H1 (cell line): Measurements from ENCODE around the gene HNF1B. TPM values are rescaled to one million over a fixed set of nuclear protein-coding genes. Genes with fewer than 3 reads are reported as not detected.

ENCODE experiments used
- GABPA ChIP-seq: IDR thresholded peaks from 2 replicates; pipeline ENCODE4 v1.6.1; 2011; ENCODE audit warnings: mild to moderate bottlenecking, low read length, moderate library complexity, borderline replicate concordance; ENCODE audit not compliant: insufficient read depth
- HDAC2 ChIP-seq, 2 experiments: fragments of 300-600 bp in 1 of 2; sonication (generic) in 1 of 2; IDR thresholded peaks; 2 replicates each; pipeline ENCODE4 v1.6.1; 2011 to 2012; ENCODE audit warnings: low read depth in 2 of 2, low read length in 2 of 2, mild to moderate bottlenecking in 2 of 2, moderate library complexity in 2 of 2, borderline replicate concordance in 1 of 2, inconsistent platforms in 1 of 2
- KDM5A ChIP-seq: fragments of 200-600 bp; IDR thresholded peaks from 2 replicates; pipeline ENCODE4 v1.7.1; 2012; ENCODE audit warnings: mild to moderate bottlenecking, low read length, inconsistent platforms, mixed read lengths
- POU5F1 ChIP-seq: IDR thresholded peaks from 2 replicates; pipeline ENCODE4 v1.6.1; 2011; ENCODE audit warnings: low read depth, mild to moderate bottlenecking, low read length, moderate library complexity
- SIN3A ChIP-seq, 2 experiments: IDR thresholded peaks in 1 of 2; conservative IDR thresholded peaks in 1 of 2; 2 replicates each; pipeline ENCODE4 v1.6.1; 2011 to 2012; ENCODE audit warnings: low read length in 2 of 2, improper control_type of control experiment in 1 of 2, low read depth in 1 of 2, mild to moderate bottlenecking in 1 of 2
- SRF ChIP-seq: IDR thresholded peaks from 2 replicates; pipeline ENCODE4 v1.6.1; 2011; ENCODE audit warnings: mild to moderate bottlenecking, low read depth, low read length, moderate library complexity
- TAF7 ChIP-seq: optimal IDR thresholded peaks from 2 replicates; pipeline ENCODE3; 2011; ENCODE audit warnings: low read depth, mild to moderate bottlenecking, inconsistent platforms, low read length, moderate library complexity, borderline replicate concordance
- TEAD4 ChIP-seq: IDR thresholded peaks from 2 replicates; pipeline ENCODE4 v1.6.1; 2012; ENCODE audit warnings: low read depth, low read length, inconsistent platforms, mixed read lengths
- polyA plus RNA-seq, 7 experiments: library from polyadenylated mRNA; depleted of rRNA in 3 of 7; stranded (reverse) in 5 of 7; unstranded in 2 of 7; fragments of >200 nt in 5 of 7; fragments of 200-250 nt in 2 of 7; gene quantifications; 1 replicate in 5 of 7; 2 replicates in 1 of 7; 4 replicates in 1 of 7; pipeline versions ENCODE4 v1.2.1 to v1.2.3, GENCODE V29; 2011 to 2013; ENCODE audit warnings: missing spikeins in 2 of 7, mixed read lengths in 2 of 7
- total RNA-seq: library from RNA; stranded (reverse); fragmentation: NEBNext Ultra II Directional; extraction: Animal tissue kit (Norgen Biotek cat#: 25700); gene quantifications from 2 replicates; pipeline ENCODE4 v1.2.1, GENCODE V29; 2021
- TF ChIP-seq, protein P1 (sequence below): IDR thresholded peaks from 2 replicates; pipeline ENCODE4 v1.6.1; 2012; ENCODE audit warnings: inconsistent platforms
- TF ChIP-seq, protein P2 (sequence below): IDR thresholded peaks from 2 replicates; pipeline ENCODE4 v1.6.1; 2012; ENCODE audit warnings: low read length, inconsistent platforms

The HNF1B gene
- total and polyA plus RNA-seq, 2 of the 8 experiments (the other 6 are each of a cell fraction or from before 2014, with no cell fraction given): 0.13 to 0.30 TPM

DNA sequence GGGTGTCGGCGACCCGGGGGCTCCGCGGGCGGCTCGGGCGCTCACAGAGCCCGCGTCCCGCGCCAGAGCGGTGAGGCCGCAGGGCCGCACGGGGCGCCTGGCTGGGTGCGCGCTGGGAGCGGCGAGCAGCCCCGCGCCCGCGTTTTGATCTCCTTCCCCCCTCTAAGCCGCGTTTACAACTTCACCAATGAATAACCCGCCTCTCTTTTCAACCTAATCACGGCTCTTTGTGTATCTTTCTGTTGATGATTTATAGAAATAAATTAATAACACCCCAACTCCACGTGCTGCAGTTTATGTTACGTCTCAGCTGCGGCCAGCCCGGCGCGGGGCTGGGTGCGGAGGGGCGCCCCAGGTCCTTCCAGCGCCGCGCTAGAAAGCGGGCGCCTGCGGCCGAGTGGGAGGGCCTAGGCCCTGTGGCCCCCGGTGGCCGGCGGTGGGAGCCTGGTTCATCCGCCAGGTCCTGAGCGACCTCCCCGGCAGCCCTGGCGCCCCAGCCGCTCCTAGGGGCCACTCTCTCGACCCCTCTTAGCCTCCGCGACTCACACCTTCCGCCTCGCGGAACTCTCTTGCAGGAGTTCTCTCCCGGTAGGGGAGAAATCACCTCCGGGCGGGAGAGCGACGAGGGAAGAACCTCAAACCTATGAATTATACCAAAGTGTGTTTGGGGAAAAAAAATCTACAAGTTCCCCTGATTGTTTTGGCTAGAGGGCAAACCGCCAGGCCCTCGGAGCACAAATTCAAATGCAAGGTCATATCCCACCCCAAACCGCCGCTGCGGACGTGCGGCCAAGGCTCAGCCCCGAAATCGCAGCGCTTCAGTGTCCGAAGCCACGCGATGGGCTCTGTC is 1.9 kb downstream of the HNF1B start (continued):
- no peak for TF ChIP-seq KDM5A
- TF ChIP-seq POU5F1: no peak
- no peak for TF ChIP-seq TAF7
- no peak for TF ChIP-seq SIN3A (conservative IDR thresholded peaks at IDR 0.05 in 1 of 2, IDR thresholded peaks at IDR 0.05 in 1 of 2; ENCODE audit: low read depth in 1 of 2, low read length in 2 of 2)
- TF ChIP-seq SRF: no peak
- TF ChIP-seq, protein P1, sequence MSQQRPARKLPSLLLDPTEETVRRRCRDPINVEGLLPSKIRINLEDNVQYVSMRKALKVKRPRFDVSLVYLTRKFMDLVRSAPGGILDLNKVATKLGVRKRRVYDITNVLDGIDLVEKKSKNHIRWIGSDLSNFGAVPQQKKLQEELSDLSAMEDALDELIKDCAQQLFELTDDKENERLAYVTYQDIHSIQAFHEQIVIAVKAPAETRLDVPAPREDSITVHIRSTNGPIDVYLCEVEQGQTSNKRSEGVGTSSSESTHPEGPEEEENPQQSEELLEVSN: no peak; the same call in 1 of the 2 replicates
- TF ChIP-seq GABPA: no peak
- TF ChIP-seq HDAC2 (IDR thresholded peaks at IDR 0.05; ENCODE audit: borderline replicate concordance in 1 of 2, low read depth in 2 of 2, low read length in 2 of 2): no peak
- TF ChIP-seq, protein P2, sequence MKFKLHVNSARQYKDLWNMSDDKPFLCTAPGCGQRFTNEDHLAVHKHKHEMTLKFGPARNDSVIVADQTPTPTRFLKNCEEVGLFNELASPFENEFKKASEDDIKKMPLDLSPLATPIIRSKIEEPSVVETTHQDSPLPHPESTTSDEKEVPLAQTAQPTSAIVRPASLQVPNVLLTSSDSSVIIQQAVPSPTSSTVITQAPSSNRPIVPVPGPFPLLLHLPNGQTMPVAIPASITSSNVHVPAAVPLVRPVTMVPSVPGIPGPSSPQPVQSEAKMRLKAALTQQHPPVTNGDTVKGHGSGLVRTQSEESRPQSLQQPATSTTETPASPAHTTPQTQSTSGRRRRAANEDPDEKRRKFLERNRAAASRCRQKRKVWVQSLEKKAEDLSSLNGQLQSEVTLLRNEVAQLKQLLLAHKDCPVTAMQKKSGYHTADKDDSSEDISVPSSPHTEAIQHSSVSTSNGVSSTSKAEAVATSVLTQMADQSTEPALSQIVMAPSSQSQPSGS: no peak
- TF ChIP-seq TEAD4: no peak
